ENCODE results near the gene AHR.

- TF ChIP-seq CTCF (IDR thresholded peaks at IDR 0.05) (no peak), POLR2AphosphoS5 (IDR thresholded peaks at IDR 0.05) (no peak), POLR2A (IDR thresholded peaks at IDR 0.05) (no peak), EP300 (IDR thresholded peaks at IDR 0.05) (no peak)
Observed at GRCh38 chr7:17347401-17347800, 48.9 kb downstream of the AHR start.
